ENCODE measurements around the gene NUMBL. TPM values are rescaled to one million over a fixed set of nuclear protein-coding genes. Genes with fewer than 3 reads are reported as not detected.

NUMBL gene
- total RNA-seq, 1 donor from 2014 or later, result 20.9 TPM

GRCh38 chr19:40616178-40616577 is 74.3 kb downstream of the NUMBL start:
- Mint-ChIP-seq H3K9me3 (ENCODE audit: low read depth) (no peaks in the 10 kb centered on the region), H3K27ac (no peak overlapping the region), H3K4me1 (ENCODE audit: low read depth) (peaks cover 3% of the 10 kb centered on the region), H3K36me3 (ENCODE audit: insufficient read depth) (peaks cover under 1% of the 10 kb centered on the region), H3K4me3 (ENCODE audit: low read depth) (no peak overlapping the region), H3K27me3 (peaks cover 44% of the 10 kb centered on the region)
- no peak for TF ChIP-seq CTCF (IDR thresholded peaks at IDR 0.05; ENCODE audit: unreplicated experiment)
- no peak for DNase-seq (ENCODE audit: low spot score, unreplicated experiment)

Other genes with a start within 250 kb of the NUMBL start
- 26.5 and 27.5 TPM in 2 replicates for gene SERTAD3, start 246.3 kb downstream of the NUMBL start, total RNA-seq
- gene BLVRB, start 224.9 kb downstream of the NUMBL start, total RNA-seq, result 14.0 and 16.4 TPM in 2 replicates
- gene SPTBN4, start 223.7 kb downstream of the NUMBL start, total RNA-seq, result 2.8 and 3.1 TPM in 2 replicates
- 102 and 114 TPM in 2 replicates for gene SHKBP1, start 113.8 kb downstream of the NUMBL start, total RNA-seq
- 25.4 TPM in 2 replicates for gene LTBP4, start 89.3 kb downstream of the NUMBL start, total RNA-seq
- gene COQ8B, start 26.2 kb upstream of the NUMBL start, total RNA-seq, result 55.8 and 58.6 TPM in 2 replicates
- 20.1 and 20.7 TPM in 2 replicates for gene ITPKC, start 26.5 kb upstream of the NUMBL start, total RNA-seq
- gene ACTMAP, start 59.8 kb upstream of the NUMBL start, total RNA-seq, result 21.1 and 22.5 TPM in 2 replicates
- 111 and 126 TPM in 2 replicates for gene SNRPA, start 60.6 kb upstream of the NUMBL start, total RNA-seq
- 4.6 and 8.5 TPM in 2 replicates for gene MIA, start 84.9 kb upstream of the NUMBL start, total RNA-seq
- gene RAB4B, start 87.6 kb upstream of the NUMBL start, total RNA-seq, result 20.7 and 21.5 TPM in 2 replicates
- 107 and 110 TPM in 2 replicates for gene EGLN2, start 108.5 kb upstream of the NUMBL start, total RNA-seq
- not detected in 2 replicates for gene CYP2A6, start 159.8 kb upstream of the NUMBL start, total RNA-seq
- gene CYP2A7, start 191.6 kb upstream of the NUMBL start, total RNA-seq, result not detected in 2 replicates

Measured in progenitor cell of endocrine pancreas (in vitro differentiated cells).